ENCODE measurements around the gene MYO15A. TPM values are rescaled to one million over a fixed set of nuclear protein-coding genes. Genes with fewer than 3 reads are reported as not detected.

MYO15A gene
- total RNA-seq, 2 experiments from 2014 or later: 0.23 to 0.35 TPM

- DNase-seq: no peak
- Mint-ChIP-seq H3K27ac (no peak overlapping the region), H3K4me3 (no peak overlapping the region), H3K36me3 (ENCODE audit: low read depth) (no peaks in the 10 kb centered on the region), H3K27me3 (no peaks in the 10 kb centered on the region), H3K4me1 (peaks cover 28% of the 10 kb centered on the region), H3K9me3 (no peaks in the 10 kb centered on the region)
- ChIA-PET CTCF (interaction anchor here (1.9 kb wide), 1 partner anchor 10 kb away, joined by 4 read pairs; no protein-coding TSS in a partner anchor), POLR2A (no interaction called here)
Measured at GRCh38 chr17:18227635-18228034, 119.1 kb downstream of the MYO15A start.

- DNase-seq: no peak
- POLR2A ChIA-PET: no interaction called here
- Mint-ChIP-seq H3K9me3 (no peaks in the 10 kb centered on the region), H3K4me1 (peaks cover 28% of the 10 kb centered on the region), H3K27me3 (no peaks in the 10 kb centered on the region), H3K4me3 (no peak overlapping the region), H3K36me3 (ENCODE audit: low read depth) (no peaks in the 10 kb centered on the region), H3K27ac (no peak overlapping the region)
- CTCF ChIA-PET: no interaction called here
Measured at GRCh38 chr17:18228176-18228682, 119.7 kb downstream of the MYO15A start.

- H3K4me3 Mint-ChIP-seq: no peak overlapping the region
- no peaks in the 10 kb centered on the region for H3K9me3 Mint-ChIP-seq
- DNase-seq: no peak
- CTCF ChIA-PET: interaction anchor here (1.2 to 1.3 kb wide), 2 partner anchors 9 to 35 kb away, joined by 3 read pairs; no protein-coding TSS in a partner anchor
- no peaks in the 10 kb centered on the region for H3K36me3 Mint-ChIP-seq (ENCODE audit: low read depth)
- POLR2A ChIA-PET: no interaction called here
- no peak overlapping the region for H3K27ac Mint-ChIP-seq
- peaks cover 28% of the 10 kb centered on the region for H3K4me1 Mint-ChIP-seq
- no peaks in the 10 kb centered on the region for H3K27me3 Mint-ChIP-seq
Measured at GRCh38 chr17:18229254-18229653, 120.7 kb downstream of the MYO15A start.

Other genes with a start within 250 kb of the MYO15A start
- gene TOM1L2, start 136.4 kb upstream of the MYO15A start, total RNA-seq: 10 to 100 TPM; 29.5 to 32.0 TPM
- gene DRC3, start 135.9 kb upstream of the MYO15A start, total RNA-seq: under 1 TPM in 1 of 2 experiments, not detected in 1; 0.06 TPM
- gene ATPAF2, start 69.6 kb upstream of the MYO15A start, total RNA-seq: 10 to 100 TPM; 27.0 to 32.4 TPM
- 1 to 10 TPM; 8.6 to 8.8 TPM for gene GID4, start 69.3 kb upstream of the MYO15A start, total RNA-seq
- 10 to 100 TPM; 45.9 to 52.2 TPM for gene DRG2, start 20.8 kb upstream of the MYO15A start, total RNA-seq
- 100 to 1,000 TPM in 1 of 2 experiments, 10 to 100 TPM in 1; 98.2 to 102 TPM for gene ALKBH5, start 75.1 kb downstream of the MYO15A start, total RNA-seq
- 10 to 100 TPM; 24.7 to 24.9 TPM for gene LLGL1, start 116.9 kb downstream of the MYO15A start, total RNA-seq
- 100 to 1,000 TPM; 323 to 328 TPM for gene FLII, start 150.0 kb downstream of the MYO15A start, total RNA-seq
- 1 to 10 TPM; 6.8 to 8.5 TPM for gene MIEF2, start 151.9 kb downstream of the MYO15A start, total RNA-seq
- gene TOP3A, start 206.2 kb downstream of the MYO15A start, total RNA-seq: 10 to 100 TPM; 57.6 to 62.8 TPM
- gene SMCR8, start 206.5 kb downstream of the MYO15A start, total RNA-seq: 10 to 100 TPM; 25.0 to 25.8 TPM

Measured in activated CD4-positive, alpha-beta T cell treated with anti-CD3 and anti-CD28 coated beads, Interleukin-2, amount 10 ng/mL, durations not matched to agents 7 days and 5 days (primary cell).